ENCODE measurements around the gene GALR2.

DNA sequence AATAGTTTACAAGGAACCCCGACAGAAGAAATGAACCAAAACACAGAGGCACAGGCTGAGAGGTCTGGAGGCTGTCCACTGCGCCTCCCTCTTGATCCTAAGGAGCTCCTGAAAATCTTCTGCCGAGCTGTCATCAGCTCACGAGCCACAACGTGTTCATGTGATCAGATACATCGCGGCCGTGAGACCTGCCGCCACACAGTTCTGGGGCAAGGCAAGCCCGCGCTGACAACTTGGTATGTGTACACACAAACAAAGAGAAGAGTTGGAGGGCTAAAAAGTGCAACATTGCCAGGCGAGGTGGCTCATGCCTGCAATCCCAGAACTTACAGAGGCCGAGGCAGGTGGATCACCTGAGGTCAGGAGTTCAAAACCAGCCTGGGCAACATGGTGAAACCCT, 21.4 kb downstream of the GALR2 start:
- TF ChIP-seq, protein P1, sequence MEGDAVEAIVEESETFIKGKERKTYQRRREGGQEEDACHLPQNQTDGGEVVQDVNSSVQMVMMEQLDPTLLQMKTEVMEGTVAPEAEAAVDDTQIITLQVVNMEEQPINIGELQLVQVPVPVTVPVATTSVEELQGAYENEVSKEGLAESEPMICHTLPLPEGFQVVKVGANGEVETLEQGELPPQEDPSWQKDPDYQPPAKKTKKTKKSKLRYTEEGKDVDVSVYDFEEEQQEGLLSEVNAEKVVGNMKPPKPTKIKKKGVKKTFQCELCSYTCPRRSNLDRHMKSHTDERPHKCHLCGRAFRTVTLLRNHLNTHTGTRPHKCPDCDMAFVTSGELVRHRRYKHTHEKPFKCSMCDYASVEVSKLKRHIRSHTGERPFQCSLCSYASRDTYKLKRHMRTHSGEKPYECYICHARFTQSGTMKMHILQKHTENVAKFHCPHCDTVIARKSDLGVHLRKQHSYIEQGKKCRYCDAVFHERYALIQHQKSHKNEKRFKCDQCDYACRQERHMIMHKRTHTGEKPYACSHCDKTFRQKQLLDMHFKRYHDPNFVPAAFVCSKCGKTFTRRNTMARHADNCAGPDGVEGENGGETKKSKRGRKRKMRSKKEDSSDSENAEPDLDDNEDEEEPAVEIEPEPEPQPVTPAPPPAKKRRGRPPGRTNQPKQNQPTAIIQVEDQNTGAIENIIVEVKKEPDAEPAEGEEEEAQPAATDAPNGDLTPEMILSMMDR (IDR thresholded peaks at IDR 0.05), result no peak
- TF ChIP-seq POLR2AphosphoS5 (IDR thresholded peaks at IDR 0.05) (no peak), POLR2A (IDR thresholded peaks at IDR 0.05) (no peak)
